Peyer's patch (tissue), 4 donors: ENCODE results near the gene GABRG3. TPM values are rescaled to one million over a fixed set of nuclear protein-coding genes. Genes with fewer than 3 reads are reported as not detected.

Source experiments
- DNase-seq, 3 donors: peaks; one replicate each; pipeline ENCODE4 v3.0.0-alpha.2; 2017 to 2019
- H3K27ac ChIP-seq, 4 donors: fragments of 200-600 bp; sonication (generic); one replicate each; pipeline ENCODE4 v1.5.1; 2016 to 2019
- H3K27me3 ChIP-seq, 2 donors: fragments of 200-600 bp; sonication (generic); one replicate each; pipeline ENCODE4 v1.5.1; 2019
- H3K36me3 ChIP-seq, 3 donors: fragments of 200-600 bp; sonication (generic); one replicate each; pipeline ENCODE4 v1.5.1; 2016 to 2019
- H3K4me1 ChIP-seq, 4 donors: fragments of 200-600 bp; sonication (generic); one replicate each; pipeline ENCODE4 v1.5.1; 2016 to 2019
- H3K4me3 ChIP-seq, 4 donors: fragments of 200-600 bp; sonication (generic); 1 replicate in 3 of 4; 2 replicates in 1 of 4; pipeline ENCODE4 v1.5.1; 2016 to 2019; ENCODE audit warnings: mild to moderate bottlenecking in 1 of 4
- H3K9me3 ChIP-seq, 4 donors: fragments of 200-600 bp; sonication (generic); one replicate each; pipeline ENCODE4 v1.5.1; 2016 to 2019; ENCODE audit warnings: mild to moderate bottlenecking in 1 of 4
- CTCF ChIP-seq, 6 experiments: fragments of 450-650 bp in 4 of 6; fragments of 200-600 bp in 2 of 6; sonication (generic) in 1 of 6; IDR thresholded peaks; one replicate each; pipeline ENCODE4 v1.5.1; 2017 to 2019; ENCODE audit warnings: antibody characterized with exemption in 6 of 6, mild to moderate bottlenecking in 3 of 6, moderate library complexity in 1 of 6
- POLR2A ChIP-seq, 2 donors: fragments of 450-650 bp; IDR thresholded peaks; one replicate each; pipeline ENCODE4 v1.5.1; 2017; ENCODE audit warnings: antibody characterized with exemption in 2 of 2, mild to moderate bottlenecking in 2 of 2, moderate library complexity in 2 of 2
- total RNA-seq, 4 donors: library from RNA; depleted of rRNA; stranded (reverse); fragments of >200 nt; gene quantifications; one replicate each; pipeline ENCODE4 v1.1.0, GENCODE V29; 2016

The GABRG3 gene
- total RNA-seq, 4 donors from 2014 or later, result not detected

- Histone ChIP-seq H3K9me3 (no peaks in the 10 kb centered on the region), H3K4me3 (no peak overlapping the region), H3K36me3 (no peaks in the 10 kb centered on the region), H3K4me1 (no peaks in the 10 kb centered on the region), H3K27me3 (no peaks in the 10 kb centered on the region), H3K27ac (no peak overlapping the region)
- DNase-seq, result no peak
- TF ChIP-seq POLR2A (IDR thresholded peaks at IDR 0.05) (no peak), CTCF (IDR thresholded peaks at IDR 0.05) (no peak)
These were observed 564.6 kb downstream of the GABRG3 start for GRCh38 chr15:27535445-27536129.

- H3K9me3 ChIP-seq, result no peaks in the 10 kb centered on the region
These were observed 567.3 kb downstream of the GABRG3 start for GRCh38 chr15:27538325-27538724.

DNA sequence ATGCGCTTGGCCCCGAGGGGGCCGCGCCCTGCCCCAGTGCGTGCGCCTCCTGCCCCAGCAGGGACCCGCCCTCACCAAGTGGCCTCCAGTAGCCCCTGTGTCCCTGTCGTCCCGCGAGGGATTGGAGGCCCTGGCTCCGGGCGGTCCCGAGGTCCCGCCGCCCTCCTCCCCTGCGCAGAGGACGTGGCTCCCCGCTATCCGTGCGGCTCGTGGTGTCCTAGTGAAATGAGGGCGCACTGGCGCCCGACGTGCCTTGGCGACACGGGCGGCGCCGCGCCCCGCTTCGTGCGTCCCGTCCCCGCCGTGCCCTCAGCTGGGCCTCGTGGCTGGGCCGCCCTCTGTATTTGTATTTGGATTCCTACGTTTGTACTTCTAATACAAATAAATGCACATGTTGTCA, 570.6 kb downstream of the GABRG3 start:
- no peak overlapping the region for H3K4me3 ChIP-seq
- no peaks in the 10 kb centered on the region for H3K36me3 ChIP-seq
- no peaks in the 10 kb centered on the region for H3K27me3 ChIP-seq
- H3K9me3 ChIP-seq, result no peaks in the 10 kb centered on the region
- no peak overlapping the region for H3K27ac ChIP-seq
- no peaks in the 10 kb centered on the region for H3K4me1 ChIP-seq
- TF ChIP-seq POLR2A (IDR thresholded peaks at IDR 0.05) (no peak), CTCF (IDR thresholded peaks at IDR 0.05) (no peak)
- DNase-seq, result no peak

More at GRCh38 chr15:27538325-27538724, 567.3 kb downstream of the GABRG3 start:
- no peak for TF ChIP-seq CTCF (IDR thresholded peaks at IDR 0.05)
- no peak for TF ChIP-seq POLR2A (IDR thresholded peaks at IDR 0.05)
- no peak for DNase-seq
- no peak overlapping the region for H3K4me3 ChIP-seq
- no peaks in the 10 kb centered on the region for H3K36me3 ChIP-seq
- no peaks in the 10 kb centered on the region for H3K27me3 ChIP-seq
- H3K4me1 ChIP-seq, result no peaks in the 10 kb centered on the region
- no peak overlapping the region for H3K27ac ChIP-seq

DNA sequence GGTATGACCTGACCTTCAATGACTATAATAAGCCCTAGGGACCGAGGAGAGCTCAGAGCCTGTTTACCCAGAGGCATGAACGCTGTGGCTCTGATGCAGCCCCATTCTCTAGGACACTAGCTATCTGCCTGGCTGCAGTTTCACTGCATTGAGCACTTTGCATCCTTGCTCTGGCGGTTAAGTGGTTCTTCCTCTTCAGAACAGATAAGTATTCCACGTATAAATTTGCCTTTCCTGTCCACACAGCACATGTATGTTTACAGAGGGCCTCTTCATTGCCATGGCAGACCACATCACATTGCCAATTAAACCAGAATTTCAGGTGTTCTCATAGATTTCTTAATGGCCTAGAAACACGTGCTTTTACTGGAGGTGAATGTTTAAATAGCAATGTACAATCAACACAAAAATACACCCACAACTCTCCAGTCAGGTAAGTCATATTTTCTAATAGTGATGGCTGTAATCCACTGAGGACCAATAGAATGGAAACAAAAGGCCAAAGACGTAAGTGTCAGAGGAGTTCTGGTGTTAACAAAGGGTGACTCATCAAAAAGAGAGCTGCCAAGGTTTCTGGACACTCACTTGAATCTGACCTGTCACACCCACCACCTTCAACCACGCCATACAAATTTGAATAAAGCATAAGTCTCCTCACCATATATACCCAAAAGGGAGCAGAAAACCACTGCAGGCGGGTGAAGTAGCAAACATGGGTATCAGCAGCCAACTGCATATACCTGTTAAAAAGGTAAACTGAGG, 574.7 kb downstream of the GABRG3 start:
- Histone ChIP-seq H3K4me1 (no peaks in the 10 kb centered on the region), H3K4me3 (no peak overlapping the region), H3K36me3 (no peaks in the 10 kb centered on the region), H3K27me3 (no peaks in the 10 kb centered on the region), H3K27ac (no peak overlapping the region), H3K9me3 (no peaks in the 10 kb centered on the region)
- DNase-seq, result no peak
- TF ChIP-seq CTCF (IDR thresholded peaks at IDR 0.05), result no peak
- no peak for TF ChIP-seq POLR2A (IDR thresholded peaks at IDR 0.05)

- no peak for DNase-seq
- Histone ChIP-seq H3K27ac (no peak overlapping the region), H3K4me1 (no peaks in the 10 kb centered on the region), H3K36me3 (no peaks in the 10 kb centered on the region), H3K9me3 (no peaks in the 10 kb centered on the region), H3K4me3 (no peak overlapping the region), H3K27me3 (no peaks in the 10 kb centered on the region)
- TF ChIP-seq POLR2A (IDR thresholded peaks at IDR 0.05) (no peak), CTCF (IDR thresholded peaks at IDR 0.05) (no peak)
These were observed 578.8 kb downstream of the GABRG3 start for GRCh38 chr15:27549746-27550145.
